Kidney capillary endothelial cell (primary cell): ENCODE results near the gene TMEM272.
A peak's percentile ranks its signal among the peaks of the same experiment; 100 is the strongest.

Experiments
- DNase-seq: peaks from one replicate; pipeline ENCODE4 v3.0.0-alpha.2; 2018; ENCODE audit warnings: low spot score

The TMEM272 gene

GRCh38 chr13:51849145-51850101 is 4.4 kb upstream of the TMEM272 start:
- peak; percentile 17 for DNase-seq

GRCh38 chr13:51848674-51849073 is 3.7 kb upstream of the TMEM272 start:
- no peak for DNase-seq

- no peak for DNase-seq
Measured at GRCh38 chr13:51846756-51847155, 1.8 kb upstream of the TMEM272 start.

GRCh38 chr13:51845574-51846318 is 769 bp upstream of the TMEM272 start:
- no peak for DNase-seq

GRCh38 chr13:51843529-51843928 is 1.4 kb downstream of the TMEM272 start:
- DNase-seq = no peak

- DNase-seq = no peak
Measured at GRCh38 chr13:51841732-51842131, 3.2 kb downstream of the TMEM272 start.

GRCh38 chr13:51840917-51841316 is 4.1 kb downstream of the TMEM272 start:
- DNase-seq = no peak

- no peak for DNase-seq
Measured at GRCh38 chr13:51839711-51840540, 5.1 kb downstream of the TMEM272 start.

- peak; percentile 59 for DNase-seq
Measured at GRCh38 chr13:51838240-51838846, 6.6 kb downstream of the TMEM272 start.

GRCh38 chr13:51837016-51837415 is 8.0 kb downstream of the TMEM272 start:
- DNase-seq = no peak

GRCh38 chr13:51834581-51835171 is 10.3 kb downstream of the TMEM272 start:
- DNase-seq = no peak

GRCh38 chr13:51833980-51834379 is 11.0 kb downstream of the TMEM272 start:
- DNase-seq = no peak

- no peak for DNase-seq
Measured at GRCh38 chr13:51832471-51833152, 12.4 kb downstream of the TMEM272 start.

GRCh38 chr13:51831519-51831918 is 13.5 kb downstream of the TMEM272 start:
- DNase-seq = no peak

- no peak for DNase-seq
Measured at GRCh38 chr13:51829568-51829899, 15.4 kb downstream of the TMEM272 start.

GRCh38 chr13:51828730-51829567 is 16.0 kb downstream of the TMEM272 start:
- no peak for DNase-seq

GRCh38 chr13:51827254-51827653 is 17.7 kb downstream of the TMEM272 start:
- DNase-seq = no peak

GRCh38 chr13:51826606-51827005 is 18.4 kb downstream of the TMEM272 start:
- DNase-seq = no peak

- no peak for DNase-seq
Measured at GRCh38 chr13:51825681-51826254, 19.2 kb downstream of the TMEM272 start.

GRCh38 chr13:51825165-51825592 is 19.8 kb downstream of the TMEM272 start:
- DNase-seq = no peak
